CD4-positive, CD25-positive, alpha-beta regulatory T cell (primary cell): ENCODE data around the gene BBS2. TPM values are rescaled to one million over a fixed set of nuclear protein-coding genes. Genes with fewer than 3 reads are reported as not detected.

Source experiments
- ATAC-seq, 2 donors: fragments of 150-1000 bp; cut with Tn5 transposase; one replicate each; pipeline ENCODE4 v1.10.0; 2021; ENCODE audit warnings: low read depth in 2 of 2, moderate number of reproducible peaks in 2 of 2, moderate library complexity in 1 of 2
- DNase-seq, 3 donors: peaks; one replicate each; pipeline versions ENCODE4 v3.0.0 to v3.0.0-alpha.2; 2012 to 2022; ENCODE audit warnings: mixed read lengths in 1 of 3
- H3K27ac ChIP-seq: one replicate; pipeline ENCODE4 v1.7.0; 2013; ENCODE audit warnings: mild to moderate bottlenecking, low read length; ENCODE audit not compliant: insufficient read depth, poor library complexity, severe bottlenecking
- H3K27me3 ChIP-seq: one replicate; pipeline ENCODE4 v1.7.0; 2013; ENCODE audit warnings: low read length; ENCODE audit not compliant: control insufficient read depth, insufficient read depth
- H3K36me3 ChIP-seq: one replicate; pipeline ENCODE4 v1.7.0; 2013; ENCODE audit warnings: mild to moderate bottlenecking, low read length, moderate library complexity; ENCODE audit not compliant: control insufficient read depth, insufficient read depth
- H3K4me1 ChIP-seq: 2 replicates; pipeline ENCODE4 v1.7.0; 2013; ENCODE audit warnings: mild to moderate bottlenecking, low read length; ENCODE audit not compliant: insufficient read depth, control insufficient read depth, poor library complexity, severe bottlenecking
- H3K4me3 ChIP-seq: one replicate; pipeline ENCODE4 v1.7.0; 2013; ENCODE audit warnings: low read depth, mild to moderate bottlenecking, low read length, moderate library complexity
- H3K9me3 ChIP-seq, 2 experiments: 1 replicate in 1 of 2; 2 replicates in 1 of 2; pipeline ENCODE4 v1.7.0; 2013; ENCODE audit warnings: low read length in 2 of 2, mild to moderate bottlenecking in 1 of 2, moderate library complexity in 1 of 2; ENCODE audit not compliant: control insufficient read depth in 2 of 2
- H3K27ac Mint-ChIP-seq, 3 donors: one replicate each; pipeline ENCODE4 v1.8.0; 2020 to 2022; ENCODE audit warnings: mild to moderate bottlenecking in 3 of 3, mixed read lengths in 3 of 3, moderate library complexity in 2 of 3
- H3K27me3 Mint-ChIP-seq: one replicate; pipeline ENCODE4 v1.8.0; 2022; ENCODE audit warnings: mild to moderate bottlenecking, mixed read lengths
- H3K36me3 Mint-ChIP-seq: one replicate; pipeline ENCODE4 v1.8.0; 2020; ENCODE audit warnings: mixed read lengths
- H3K4me1 Mint-ChIP-seq, 4 donors: one replicate each; pipeline ENCODE4 v1.8.0; 2020 to 2022; ENCODE audit warnings: mixed read lengths in 4 of 4, mild to moderate bottlenecking in 1 of 4
- H3K4me3 Mint-ChIP-seq, 4 donors: one replicate each; pipeline ENCODE4 v1.8.0; 2020 to 2022; ENCODE audit warnings: mild to moderate bottlenecking in 4 of 4, mixed read lengths in 4 of 4, moderate library complexity in 3 of 4
- H3K9me3 Mint-ChIP-seq, 7 donors: one replicate each; pipeline ENCODE4 v1.8.0; 2020 to 2022; ENCODE audit warnings: mixed read lengths in 7 of 7, mild to moderate bottlenecking in 3 of 7, moderate library complexity in 2 of 7
- polyA plus RNA-seq, 4 donors: library from polyadenylated mRNA; unstranded; fragments of 300-500 nt; fragmentation: Illumina TruSeq; gene quantifications; one replicate each; pipeline ENCODE4 v1.2.3, GENCODE V29; 2021
- total RNA-seq: library from RNA; stranded (reverse); gene quantifications from one replicate; pipeline ENCODE4 v1.2.3, GENCODE V29; 2022

Gene BBS2
- total and polyA plus RNA-seq, 5 donors from 2014 or later = 24.8 to 46.5 (median 37.0) TPM

DNA sequence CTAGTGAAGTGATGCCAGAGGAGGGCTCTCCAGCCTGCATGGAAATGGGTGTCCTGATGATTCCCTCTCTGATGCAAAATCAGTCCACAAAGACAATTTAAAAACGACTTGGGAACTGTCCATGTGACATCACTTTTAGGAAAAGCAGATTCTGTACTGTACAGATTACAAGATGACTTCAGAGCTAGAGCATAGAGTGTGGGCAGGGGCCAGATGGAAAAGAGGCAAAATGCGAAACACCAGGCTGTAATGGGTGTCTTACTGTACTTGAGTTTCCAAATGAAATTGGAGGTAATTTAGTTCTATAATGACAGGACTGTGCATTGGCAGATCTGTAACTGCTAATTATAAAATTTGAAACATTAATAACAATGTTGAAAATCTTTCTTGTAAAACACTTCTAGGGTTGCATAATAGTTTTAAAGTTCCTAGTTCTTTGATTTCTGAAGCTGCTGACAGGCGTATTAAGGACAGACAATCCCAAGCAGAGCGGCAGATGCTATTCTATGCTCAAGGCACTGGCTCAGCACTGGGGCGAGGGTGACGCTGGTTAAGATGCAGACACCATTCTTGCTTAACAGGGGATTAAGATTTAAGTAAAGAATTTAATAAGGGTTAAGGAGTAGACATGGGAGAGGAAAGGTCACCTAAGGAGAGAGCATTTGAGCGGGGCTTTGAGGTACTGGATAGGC is 38.9 kb downstream of the BBS2 start:
- Mint-ChIP-seq H3K36me3 (peaks cover 43% of the 10 kb centered on the region), H3K27ac (no peak overlapping the region), H3K27me3 (no peaks in the 10 kb centered on the region), H3K4me3 (no peak overlapping the region), H3K9me3 (no peaks in the 10 kb centered on the region), H3K4me1 (peaks cover 0 to 10% (median 1%) of the 10 kb centered on the region in 4 donors)
- H3K4me1 ChIP-seq = no peaks in the 10 kb centered on the region
- DNase-seq (no peak), ATAC-seq (no peak)
- no peaks in the 10 kb centered on the region for H3K9me3 ChIP-seq
- H3K4me3 ChIP-seq = no peak overlapping the region
- peaks cover 73% of the 10 kb centered on the region for H3K36me3 ChIP-seq
- no peaks in the 10 kb centered on the region for H3K27me3 ChIP-seq
- no peak overlapping the region for H3K27ac ChIP-seq

DNA sequence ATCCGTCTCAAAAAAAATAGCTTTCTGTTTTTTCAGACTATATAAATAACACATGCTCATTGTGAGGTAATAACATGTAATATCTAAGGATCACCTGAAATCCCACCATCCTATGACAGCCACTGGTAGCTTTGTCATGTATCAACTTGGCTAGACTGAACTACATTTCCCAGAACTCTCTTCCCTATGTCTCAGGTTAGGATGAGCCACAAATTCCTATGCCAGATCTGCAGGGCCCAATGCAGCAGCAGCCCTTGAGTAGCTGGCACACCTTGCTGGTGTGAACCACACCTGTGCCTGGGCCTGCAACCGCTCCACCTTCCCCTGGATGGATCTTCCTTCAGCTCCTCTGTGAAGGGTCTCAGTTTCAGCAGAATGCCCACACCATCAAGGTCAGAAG is 40.4 kb downstream of the BBS2 start:
- peaks cover 76% of the 10 kb centered on the region for H3K36me3 ChIP-seq

DNA sequence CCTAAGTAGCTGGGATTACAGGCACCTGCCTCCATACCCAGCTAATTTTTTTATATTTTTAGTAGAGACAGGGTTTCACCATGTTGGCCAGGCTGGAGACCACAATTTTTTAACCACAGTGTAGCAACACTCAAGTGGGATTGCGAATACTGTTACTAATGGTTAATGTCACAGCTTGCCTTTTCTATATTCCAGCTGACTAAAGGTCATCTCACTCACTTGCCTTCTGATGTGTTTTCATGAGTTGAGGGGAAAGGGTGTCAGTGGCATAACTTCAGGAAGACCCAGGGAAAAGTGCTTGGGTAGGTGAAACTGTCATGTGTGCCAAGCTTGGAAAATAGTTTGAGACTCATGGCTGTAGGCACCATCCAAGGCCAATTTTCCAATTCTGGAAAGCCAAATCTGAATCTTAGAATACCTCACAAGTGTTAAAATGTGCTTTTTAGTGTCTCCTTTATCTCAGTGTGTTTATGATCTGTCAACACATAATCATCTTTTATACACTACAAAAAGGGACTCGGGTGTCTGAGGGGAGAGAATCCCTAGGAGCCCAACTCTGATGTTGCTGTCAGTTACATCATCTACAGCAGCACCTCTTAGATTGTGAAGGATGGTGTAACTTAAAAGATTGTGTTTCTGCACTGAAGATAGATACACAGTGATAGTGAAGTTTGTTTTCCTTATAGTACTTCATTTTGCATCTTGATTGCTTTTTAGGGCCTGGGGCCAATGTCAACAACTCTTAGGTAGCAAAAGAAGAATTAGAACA is 41.4 kb downstream of the BBS2 start:
- no peak overlapping the region for H3K27ac ChIP-seq
- no peak overlapping the region for H3K4me3 ChIP-seq
- Mint-ChIP-seq H3K27me3 (no peaks in the 10 kb centered on the region), H3K36me3 (peaks cover 50% of the 10 kb centered on the region), H3K4me1 (peaks cover 0 to 10% (median 1%) of the 10 kb centered on the region in 4 donors), H3K27ac (peak overlapping the region in 2 of 3 donors; percentile 56 to 68), H3K4me3 (no peak overlapping the region), H3K9me3 (no peaks in the 10 kb centered on the region)
- peaks cover 77% of the 10 kb centered on the region for H3K36me3 ChIP-seq
- no peaks in the 10 kb centered on the region for H3K4me1 ChIP-seq
- no peaks in the 10 kb centered on the region for H3K27me3 ChIP-seq
- DNase-seq (no peak), ATAC-seq (no peak)
- no peaks in the 10 kb centered on the region for H3K9me3 ChIP-seq

More for the DNA sequence above, 40.4 kb downstream of the BBS2 start:
- no peaks in the 10 kb centered on the region for H3K9me3 ChIP-seq
- no peak overlapping the region for H3K27ac ChIP-seq
- no peak overlapping the region for H3K4me3 ChIP-seq
- Mint-ChIP-seq H3K9me3 (no peaks in the 10 kb centered on the region), H3K4me3 (no peak overlapping the region), H3K27me3 (no peaks in the 10 kb centered on the region), H3K4me1 (peaks cover 0 to 10% (median 1%) of the 10 kb centered on the region in 4 donors), H3K36me3 (peaks cover 49% of the 10 kb centered on the region), H3K27ac (peak overlapping the region; percentile 13 to 75 (median 26))
- H3K4me1 ChIP-seq = no peaks in the 10 kb centered on the region
- no peaks in the 10 kb centered on the region for H3K27me3 ChIP-seq
- ATAC-seq (no peak), DNase-seq (no peak)

DNA sequence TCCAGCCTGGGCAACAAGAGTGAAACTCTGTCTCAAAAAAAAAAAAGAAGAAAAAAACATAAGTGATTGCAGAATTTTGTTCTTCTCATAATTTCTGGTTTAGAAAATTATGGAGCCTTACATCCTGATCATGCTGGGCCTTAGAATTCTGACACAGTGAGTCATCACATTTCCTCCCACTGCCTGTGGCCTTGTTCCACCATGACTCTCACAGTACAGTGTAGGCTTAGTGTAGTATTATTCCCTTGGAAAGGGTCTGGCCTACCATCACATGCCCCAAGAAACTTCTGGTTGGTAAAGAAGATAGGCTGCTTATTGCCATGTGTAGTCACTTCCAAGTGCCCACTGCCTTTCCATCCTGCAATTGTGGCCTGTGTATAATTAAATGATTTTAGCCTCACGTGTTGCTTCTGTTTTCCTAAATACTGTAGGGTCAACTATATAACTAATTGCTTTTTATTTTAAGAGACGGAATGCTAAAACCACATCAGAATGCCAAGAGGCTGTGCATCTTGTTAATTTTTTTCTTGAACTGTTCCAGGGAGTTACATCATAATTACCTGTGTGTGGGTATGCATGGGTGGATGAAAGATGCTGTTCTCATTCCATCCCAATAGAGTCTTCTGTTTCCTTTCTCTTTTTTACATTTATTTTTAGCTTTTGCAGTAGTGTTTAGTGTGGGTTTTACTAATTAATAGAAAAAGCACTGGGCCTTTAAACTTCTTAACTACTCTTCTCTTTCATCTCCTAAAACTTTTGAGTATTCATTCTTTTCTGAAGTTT is 42.5 kb downstream of the BBS2 start:
- Histone ChIP-seq H3K36me3 (peaks cover 77% of the 10 kb centered on the region), H3K4me3 (no peak overlapping the region), H3K4me1 (no peaks in the 10 kb centered on the region), H3K27ac (no peak overlapping the region), H3K27me3 (no peaks in the 10 kb centered on the region), H3K9me3 (no peaks in the 10 kb centered on the region)
- Mint-ChIP-seq H3K36me3 (peaks cover 54% of the 10 kb centered on the region), H3K4me3 (no peak overlapping the region), H3K27me3 (no peaks in the 10 kb centered on the region), H3K9me3 (no peaks in the 10 kb centered on the region), H3K27ac (peak overlapping the region in 1 of 3 donors; percentile 7), H3K4me1 (peaks cover 0 to 10% (median 1%) of the 10 kb centered on the region in 4 donors)
- ATAC-seq (peak in 1 of 2 donors; percentile 44), DNase-seq (no peak)

DNA sequence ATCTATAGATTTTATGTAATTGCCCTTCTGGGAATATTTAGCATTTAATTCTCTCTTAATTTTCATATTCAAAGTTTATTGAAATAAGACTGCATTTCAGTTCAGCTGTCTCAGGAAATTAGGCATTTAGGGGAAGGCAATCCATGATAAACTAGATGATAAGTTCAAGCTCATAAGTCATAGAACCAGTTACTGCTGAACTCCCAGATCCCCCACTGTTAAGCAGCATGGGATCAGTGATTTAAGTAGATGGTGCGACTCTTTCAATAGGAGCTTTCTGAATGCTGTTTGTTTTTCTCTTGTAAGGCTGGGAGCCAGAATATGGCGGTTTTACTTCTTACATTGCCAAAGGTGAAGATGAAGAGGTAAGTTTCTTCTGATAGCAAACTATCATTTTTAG is 44.6 kb downstream of the BBS2 start:
- peaks cover 83% of the 10 kb centered on the region for H3K36me3 ChIP-seq
- H3K4me3 ChIP-seq = no peak overlapping the region
- H3K9me3 ChIP-seq = no peaks in the 10 kb centered on the region
- H3K27ac ChIP-seq = no peak overlapping the region
- ATAC-seq (no peak), DNase-seq (no peak)
- Mint-ChIP-seq H3K27ac (peak overlapping the region in 1 of 3 donors; percentile 32), H3K9me3 (no peaks in the 10 kb centered on the region), H3K36me3 (peaks cover 50% of the 10 kb centered on the region), H3K27me3 (no peaks in the 10 kb centered on the region), H3K4me1 (peaks cover 0 to 10% (median 1%) of the 10 kb centered on the region in 4 donors), H3K4me3 (no peak overlapping the region)
- H3K27me3 ChIP-seq = no peaks in the 10 kb centered on the region
- no peaks in the 10 kb centered on the region for H3K4me1 ChIP-seq

DNA sequence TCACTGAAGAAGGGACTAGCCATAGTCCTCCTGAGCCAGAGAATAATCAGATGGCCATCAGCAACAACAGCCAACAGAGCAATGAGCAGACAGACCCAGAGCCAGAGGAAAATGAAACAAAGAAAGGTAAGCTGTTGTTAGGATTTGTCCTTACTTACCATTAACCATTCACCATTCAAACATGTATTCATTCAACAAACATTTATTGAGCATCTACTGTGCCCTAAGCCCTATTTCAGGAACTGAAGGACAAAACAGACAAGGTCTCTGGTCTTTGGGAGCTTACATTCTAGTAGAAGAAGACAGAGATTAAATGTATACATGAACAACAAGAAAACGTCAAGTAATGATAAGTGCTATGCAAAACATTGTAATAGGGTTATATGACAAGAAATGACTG is 49.2 kb downstream of the BBS2 start:
- H3K4me3 Mint-ChIP-seq = no peak overlapping the region
- H3K27ac ChIP-seq = no peak overlapping the region
- H3K4me3 ChIP-seq = no peak overlapping the region
- H3K36me3 ChIP-seq = peaks cover 93% of the 10 kb centered on the region
- H3K27ac Mint-ChIP-seq = no peak overlapping the region
- no peaks in the 10 kb centered on the region for H3K9me3 ChIP-seq
- ATAC-seq (no peak), DNase-seq (no peak)
- H3K4me1 ChIP-seq = no peaks in the 10 kb centered on the region
- no peaks in the 10 kb centered on the region for H3K27me3 ChIP-seq
- H3K36me3 Mint-ChIP-seq = peaks cover 46% of the 10 kb centered on the region
- no peaks in the 10 kb centered on the region for H3K27me3 Mint-ChIP-seq
- H3K4me1 Mint-ChIP-seq = peaks cover 0 to 4% (median 0%) of the 10 kb centered on the region in 4 donors
- no peaks in the 10 kb centered on the region for H3K9me3 Mint-ChIP-seq

DNA sequence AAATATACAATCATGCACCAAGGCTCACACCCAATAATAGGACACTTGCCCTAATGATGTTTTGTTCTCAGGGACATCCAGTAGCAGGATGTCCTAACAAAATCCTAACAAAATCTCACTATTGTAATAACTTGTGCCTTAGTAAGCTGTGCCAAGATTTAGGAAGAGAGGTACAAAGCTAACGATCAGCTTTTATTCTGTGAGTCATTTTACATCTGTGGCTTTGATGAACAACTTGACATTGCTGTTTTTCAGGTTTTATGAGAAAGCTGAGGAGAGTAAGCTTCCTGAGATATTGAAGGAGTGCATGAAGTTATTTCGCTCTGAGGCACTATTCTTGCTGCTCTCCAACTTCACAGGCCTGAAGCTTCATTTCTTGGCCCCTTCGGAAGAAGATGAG is 49.6 kb downstream of the BBS2 start:
- H3K27me3 ChIP-seq = no peaks in the 10 kb centered on the region
- H3K9me3 Mint-ChIP-seq = no peaks in the 10 kb centered on the region
- no peak for DNase-seq
- peaks cover 0 to 4% (median 0%) of the 10 kb centered on the region in 4 donors for H3K4me1 Mint-ChIP-seq
- no peak overlapping the region for H3K27ac Mint-ChIP-seq
- H3K27me3 Mint-ChIP-seq = no peaks in the 10 kb centered on the region
- ATAC-seq = no peak
- H3K9me3 ChIP-seq = no peaks in the 10 kb centered on the region
- no peaks in the 10 kb centered on the region for H3K4me1 ChIP-seq
- H3K4me3 ChIP-seq = no peak overlapping the region
- peaks cover 93% of the 10 kb centered on the region for H3K36me3 ChIP-seq
- H3K36me3 Mint-ChIP-seq = peaks cover 46% of the 10 kb centered on the region
- no peak overlapping the region for H3K4me3 Mint-ChIP-seq
- H3K27ac ChIP-seq = no peak overlapping the region
